RWPE1 (cell line): ENCODE data around the gene RIC1.

ENCODE experiments used
- CTCF ChIA-PET: fragments of 350-600 bp; sonication (Branson Sonifier 250); formaldehyde crosslinking; extraction: SDS; loops from one replicate; lab custom pipeline; 2021; lab: Yijun Ruan, JAX
- POLR2A ChIA-PET: fragments of 400-600 bp; formaldehyde crosslinking; extraction: SDS; loops from one replicate; lab custom pipeline; 2020; ENCODE audit warnings: antibody characterized with exemption; ENCODE audit not compliant: low non-redundant PET; lab: Yijun Ruan, JAX
- DNase-seq: peaks from one replicate; pipeline ENCODE4 v3.0.0; 2012; ENCODE audit warnings: low spot score
- H3K27ac ChIP-seq: fragments of 450-650 bp; 2 replicates; pipeline ENCODE4 v1.5.1; 2017
- TF ChIP-seq, protein P1 (sequence below): fragments of 450-650 bp; conservative IDR thresholded peaks from 2 replicates; pipeline ENCODE4 v1.5.1; 2017; ENCODE audit warnings: low read depth, mild to moderate bottlenecking

Gene RIC1

DNA sequence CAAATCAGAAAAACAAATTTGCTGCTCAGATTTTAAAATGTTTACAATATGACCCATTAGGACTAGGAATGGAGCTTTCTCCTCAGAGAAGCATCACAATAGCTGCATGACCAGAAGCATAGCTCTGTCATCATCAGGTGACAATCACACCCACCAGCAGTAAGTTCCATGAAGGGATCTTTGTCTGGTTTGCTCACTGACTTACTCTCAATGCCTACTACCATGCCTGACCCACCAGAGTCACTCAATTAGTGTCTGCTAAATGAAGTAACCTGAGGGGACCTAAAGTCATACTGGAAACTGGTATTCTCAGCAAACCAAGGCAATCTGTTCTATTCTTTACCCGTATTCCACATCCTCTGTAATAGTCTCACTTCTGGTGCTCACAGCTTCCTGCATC, 196.3 kb downstream of the RIC1 start:
- no peak for DNase-seq
- no peak overlapping the region for H3K27ac ChIP-seq
- ChIA-PET POLR2A (no interaction called here), CTCF (no interaction called here)
- TF ChIP-seq, protein P1, sequence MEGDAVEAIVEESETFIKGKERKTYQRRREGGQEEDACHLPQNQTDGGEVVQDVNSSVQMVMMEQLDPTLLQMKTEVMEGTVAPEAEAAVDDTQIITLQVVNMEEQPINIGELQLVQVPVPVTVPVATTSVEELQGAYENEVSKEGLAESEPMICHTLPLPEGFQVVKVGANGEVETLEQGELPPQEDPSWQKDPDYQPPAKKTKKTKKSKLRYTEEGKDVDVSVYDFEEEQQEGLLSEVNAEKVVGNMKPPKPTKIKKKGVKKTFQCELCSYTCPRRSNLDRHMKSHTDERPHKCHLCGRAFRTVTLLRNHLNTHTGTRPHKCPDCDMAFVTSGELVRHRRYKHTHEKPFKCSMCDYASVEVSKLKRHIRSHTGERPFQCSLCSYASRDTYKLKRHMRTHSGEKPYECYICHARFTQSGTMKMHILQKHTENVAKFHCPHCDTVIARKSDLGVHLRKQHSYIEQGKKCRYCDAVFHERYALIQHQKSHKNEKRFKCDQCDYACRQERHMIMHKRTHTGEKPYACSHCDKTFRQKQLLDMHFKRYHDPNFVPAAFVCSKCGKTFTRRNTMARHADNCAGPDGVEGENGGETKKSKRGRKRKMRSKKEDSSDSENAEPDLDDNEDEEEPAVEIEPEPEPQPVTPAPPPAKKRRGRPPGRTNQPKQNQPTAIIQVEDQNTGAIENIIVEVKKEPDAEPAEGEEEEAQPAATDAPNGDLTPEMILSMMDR: no peak
